Inflammatory macrophage treated with lipopolysaccharide for 4 hours (primary cell): ENCODE results near the gene PRR14.
"Not testable (repeated sequence)": the region's sequence is repeated elsewhere in the genome, so short reads cannot be mapped to it uniquely, and the experiment has no call there.

Source experiments
- DNase-seq: peaks from one replicate; pipeline ENCODE4 v3.0.0-alpha.2; 2020

The PRR14 gene

GRCh38 chr16:30650369-30651123 lies at the start of gene PRR14:
Gene PRR14 (plus strand): TSS chr16:30650960. CDS start chr16:30651646, 686 bp downstream.
- peak; percentile 100 for DNase-seq

DNA sequence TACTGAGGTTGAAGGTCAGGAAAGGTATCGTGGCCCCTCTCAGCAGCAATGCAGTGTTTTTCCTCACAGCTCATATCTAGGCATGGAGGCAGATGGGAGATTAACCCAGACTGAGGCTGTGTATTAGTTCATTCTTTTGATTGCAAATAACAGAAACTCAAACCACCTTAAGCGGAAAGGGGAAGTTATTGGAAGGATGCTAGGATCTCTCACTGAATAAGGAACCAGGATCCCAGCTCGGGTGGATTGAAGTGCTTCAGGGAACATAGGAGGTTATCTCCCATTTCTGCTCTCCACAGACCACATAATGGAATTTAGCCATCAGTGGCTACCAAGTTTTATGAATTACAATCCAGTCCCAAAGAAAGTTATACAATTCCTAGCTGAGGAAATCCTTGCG lies 48.8 kb upstream of the PRR14 start:
- DNase-seq: peak; percentile 58

GRCh38 chr16:30602616-30603277 lies 48.0 kb upstream of the PRR14 start:
- DNase-seq: peak; percentile 68

- no peak for DNase-seq
Observed at GRCh38 chr16:30603945-30604315, 46.8 kb upstream of the PRR14 start.

DNA sequence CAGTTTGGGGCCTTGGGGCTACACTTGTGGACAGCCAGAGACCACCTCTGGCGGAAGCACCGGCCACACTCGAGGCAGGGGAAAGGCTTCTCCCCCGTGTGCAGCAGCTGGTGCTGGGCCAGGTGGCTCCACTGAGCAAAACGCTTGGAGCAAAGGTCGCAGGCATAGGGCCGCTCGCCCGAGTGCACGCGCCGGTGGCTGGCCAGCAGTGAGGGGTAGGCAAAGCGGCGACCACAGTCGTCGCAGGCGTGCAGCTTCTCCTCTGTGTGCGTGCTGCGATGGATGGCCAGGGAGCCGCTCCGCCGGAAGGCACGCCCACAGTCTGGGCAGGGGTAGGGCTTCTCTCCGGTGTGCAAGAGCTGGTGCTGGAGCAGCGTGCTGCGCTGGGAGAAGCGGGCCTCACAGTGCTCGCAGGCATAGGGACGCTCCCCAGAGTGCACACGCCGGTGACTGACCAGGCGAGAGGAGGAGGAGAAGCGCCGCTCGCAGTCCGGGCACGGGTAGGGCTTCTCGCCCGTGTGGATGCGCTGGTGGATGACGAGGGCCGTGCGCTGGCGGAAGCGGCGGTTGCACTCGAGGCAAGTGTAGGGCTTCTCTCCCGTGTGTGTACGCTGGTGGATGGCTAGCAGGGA lies 46.3 kb upstream of the PRR14 start:
- no peak for DNase-seq

DNA sequence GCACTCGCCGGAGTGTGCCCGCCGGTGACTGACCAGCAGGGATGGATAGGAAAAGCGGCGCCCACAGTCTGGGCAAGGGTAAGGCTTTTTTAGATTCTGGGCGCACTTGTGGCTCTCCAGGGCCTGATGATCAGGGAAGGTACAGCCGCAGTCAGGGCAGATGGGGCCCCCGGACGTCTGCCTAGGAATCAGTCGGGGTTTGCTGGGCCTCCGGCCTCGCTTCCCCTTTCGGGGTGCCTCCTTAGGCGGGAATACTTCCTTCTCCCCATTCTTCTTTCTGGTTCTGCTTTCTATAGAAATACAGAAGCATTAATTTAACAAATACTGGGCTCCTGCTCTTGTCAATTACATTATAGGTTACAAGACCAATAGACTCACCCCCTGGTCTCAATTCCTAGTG lies 45.6 kb upstream of the PRR14 start:
- peak; percentile 51 for DNase-seq

DNA sequence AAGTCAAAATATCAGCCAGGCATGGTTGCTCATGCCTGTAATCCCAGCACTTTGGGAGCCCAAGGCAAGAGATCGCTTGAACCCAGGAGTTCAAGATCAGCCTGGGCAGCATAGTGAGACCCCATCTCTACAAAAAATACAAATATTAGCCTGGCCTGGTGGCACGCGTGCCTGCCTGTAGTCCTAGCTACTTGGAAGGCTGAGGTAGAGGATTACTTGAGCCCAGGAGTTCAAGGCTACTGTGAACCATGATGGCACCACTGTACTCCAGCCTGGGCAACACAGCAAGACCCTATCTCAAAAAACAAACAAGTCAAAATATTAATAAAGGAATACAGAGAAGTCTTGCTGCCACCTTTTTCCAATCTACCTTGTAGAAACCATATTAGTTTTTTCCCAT lies 44.8 kb upstream of the PRR14 start:
- DNase-seq: no peak

- no peak for DNase-seq
Observed at GRCh38 chr16:30609002-30609925, 41.5 kb upstream of the PRR14 start.

- peak; percentile 96 for DNase-seq
Observed at GRCh38 chr16:30609926-30610839, 40.6 kb upstream of the PRR14 start, which contains the start of gene ZNF689. Gene ZNF689 (minus strand): TSS chr16:30610389. CDS start chr16:30610041, 348 bp downstream.

DNA sequence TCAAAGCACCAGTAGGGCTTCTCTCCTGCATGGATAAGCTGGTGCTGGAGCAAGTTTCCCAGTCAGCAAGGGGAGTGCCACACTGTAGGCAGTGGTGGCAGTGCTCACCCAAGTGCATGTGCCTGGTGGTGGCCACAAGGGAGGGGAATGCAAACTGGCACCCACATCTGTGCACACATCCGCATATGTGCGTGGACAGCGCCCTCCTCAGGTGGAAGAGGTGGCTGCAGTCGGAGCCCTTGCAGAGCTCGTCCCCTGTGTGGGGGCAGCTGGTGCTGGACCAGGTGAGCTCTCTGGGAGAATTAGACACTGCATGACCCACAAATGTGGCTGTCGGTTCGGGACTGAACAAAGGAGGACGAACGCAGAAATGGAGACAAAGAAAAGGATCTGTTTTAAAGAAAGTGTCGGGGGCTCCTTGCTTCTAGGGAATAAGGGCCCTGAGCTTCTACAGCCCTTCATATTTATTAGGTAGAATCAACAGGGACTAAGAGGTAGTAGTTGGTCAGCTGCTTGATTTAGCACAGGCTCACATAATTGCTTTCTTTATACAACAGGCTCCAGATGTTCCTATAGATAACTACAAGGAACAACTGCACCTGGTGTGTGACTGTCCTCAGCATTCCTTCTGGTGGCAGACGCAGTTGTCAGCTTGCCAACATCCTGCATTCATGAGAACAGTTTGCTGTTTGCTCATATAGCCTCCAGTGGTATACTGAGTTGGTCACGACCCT lies 35.2 kb upstream of the PRR14 start:
- peak; percentile 72 for DNase-seq

DNA sequence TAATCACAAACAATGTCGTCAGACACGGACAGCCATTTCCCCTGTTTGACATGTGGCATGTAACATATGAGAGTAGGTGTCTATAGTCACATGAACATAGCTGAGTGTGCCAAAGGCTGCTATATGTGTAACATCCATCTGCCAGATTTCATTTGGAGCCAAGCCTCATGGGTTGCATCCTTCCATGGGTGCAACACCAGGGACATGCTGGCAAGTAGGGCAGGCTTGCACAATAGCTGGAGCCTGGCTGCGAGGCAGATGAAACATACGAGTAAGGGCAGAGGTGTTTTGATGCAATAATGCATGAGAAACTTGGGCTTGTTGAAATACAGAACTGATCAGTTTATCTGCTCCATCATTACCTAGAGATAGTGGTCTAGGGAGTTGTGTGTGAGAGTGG lies 31.6 kb upstream of the PRR14 start:
- DNase-seq: peak; percentile 25

GRCh38 chr16:30619638-30620037 lies 31.1 kb upstream of the PRR14 start:
- no peak for DNase-seq

GRCh38 chr16:30620169-30620568 lies 30.6 kb upstream of the PRR14 start:
- DNase-seq: no peak

DNA sequence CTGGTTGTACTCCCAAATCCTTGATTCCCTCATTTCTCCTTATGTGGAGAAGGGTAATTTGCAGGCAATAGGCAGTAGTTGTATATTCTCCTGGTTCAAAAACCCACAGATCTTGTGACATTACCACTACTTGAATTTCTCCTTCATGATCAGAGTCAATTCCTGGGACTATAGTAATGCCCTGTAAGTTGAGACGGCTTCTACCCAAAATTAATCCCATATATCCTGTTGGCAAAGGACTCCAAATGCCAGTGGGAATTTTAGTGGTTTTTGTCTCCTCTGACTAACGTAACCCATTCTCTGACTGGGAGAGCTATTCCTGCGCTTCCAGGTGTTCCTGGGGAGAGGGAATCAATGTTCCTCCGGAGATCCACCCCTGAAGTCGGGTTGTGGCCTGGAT lies 29.0 kb upstream of the PRR14 start:
- no peak for DNase-seq

DNA sequence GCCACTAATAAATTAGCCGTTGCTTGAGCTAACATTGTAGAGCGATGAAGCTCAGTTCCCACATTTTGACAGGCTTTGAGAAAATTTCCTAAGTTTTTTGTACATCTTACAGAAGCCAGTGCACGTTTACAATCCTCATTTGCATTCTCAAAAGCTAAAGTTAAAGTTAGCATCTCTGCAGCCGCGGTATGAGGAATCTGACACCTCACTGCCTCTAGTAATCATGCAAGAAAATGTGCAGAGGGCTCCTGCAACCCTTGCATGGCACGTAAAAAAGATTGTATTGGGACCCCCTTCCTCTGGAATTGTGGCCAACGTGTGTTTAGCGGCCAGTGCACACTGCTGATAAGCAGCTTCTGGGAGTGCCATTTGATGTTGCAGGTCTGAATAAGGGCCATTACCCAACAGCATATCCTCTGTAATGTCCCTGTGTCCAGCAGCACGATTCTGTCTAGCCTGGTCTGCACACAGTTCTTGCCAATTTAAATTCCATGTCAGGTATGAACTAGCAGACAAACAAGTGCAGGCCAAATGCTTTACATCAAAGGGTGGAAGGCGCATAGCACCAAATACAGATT lies 28.2 kb upstream of the PRR14 start:
- no peak for DNase-seq

DNA sequence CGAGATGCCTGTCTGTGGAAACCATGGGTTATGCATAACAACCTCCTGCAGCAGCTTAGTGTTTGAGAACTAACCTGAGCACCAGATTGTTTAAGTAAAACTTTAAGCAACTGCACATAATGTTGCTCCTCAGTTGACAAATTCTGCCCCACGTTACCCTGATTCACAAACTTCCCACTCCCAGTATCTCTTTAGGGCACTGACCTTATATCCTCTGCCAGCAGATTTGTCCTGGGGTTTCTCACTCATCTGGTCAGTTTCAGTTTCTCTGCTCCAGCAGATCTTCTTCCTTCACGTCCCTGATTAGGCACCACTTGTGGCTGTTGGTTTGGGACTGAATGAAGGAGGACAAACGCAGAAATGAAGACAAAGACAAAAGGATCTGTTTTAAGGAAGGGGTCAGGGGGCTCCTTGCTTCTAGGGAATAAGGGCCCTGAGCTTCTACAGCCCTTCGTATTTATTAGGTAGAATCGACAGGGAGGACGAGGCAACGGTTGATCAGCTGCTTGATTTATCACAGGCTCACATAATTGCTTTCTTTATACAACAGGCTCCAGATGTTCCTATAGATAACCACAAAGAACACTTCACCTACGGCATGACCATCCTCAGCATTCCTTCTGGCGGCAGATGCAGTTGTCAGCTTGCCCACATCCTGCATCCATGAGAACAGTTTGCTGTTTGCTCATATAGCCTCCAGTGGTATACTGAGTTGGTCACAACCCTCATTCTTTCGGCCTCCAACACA lies 27.1 kb upstream of the PRR14 start:
- peak; percentile 74 for DNase-seq

GRCh38 chr16:30626236-30626635 lies 24.5 kb upstream of the PRR14 start:
- no peak for DNase-seq

DNA sequence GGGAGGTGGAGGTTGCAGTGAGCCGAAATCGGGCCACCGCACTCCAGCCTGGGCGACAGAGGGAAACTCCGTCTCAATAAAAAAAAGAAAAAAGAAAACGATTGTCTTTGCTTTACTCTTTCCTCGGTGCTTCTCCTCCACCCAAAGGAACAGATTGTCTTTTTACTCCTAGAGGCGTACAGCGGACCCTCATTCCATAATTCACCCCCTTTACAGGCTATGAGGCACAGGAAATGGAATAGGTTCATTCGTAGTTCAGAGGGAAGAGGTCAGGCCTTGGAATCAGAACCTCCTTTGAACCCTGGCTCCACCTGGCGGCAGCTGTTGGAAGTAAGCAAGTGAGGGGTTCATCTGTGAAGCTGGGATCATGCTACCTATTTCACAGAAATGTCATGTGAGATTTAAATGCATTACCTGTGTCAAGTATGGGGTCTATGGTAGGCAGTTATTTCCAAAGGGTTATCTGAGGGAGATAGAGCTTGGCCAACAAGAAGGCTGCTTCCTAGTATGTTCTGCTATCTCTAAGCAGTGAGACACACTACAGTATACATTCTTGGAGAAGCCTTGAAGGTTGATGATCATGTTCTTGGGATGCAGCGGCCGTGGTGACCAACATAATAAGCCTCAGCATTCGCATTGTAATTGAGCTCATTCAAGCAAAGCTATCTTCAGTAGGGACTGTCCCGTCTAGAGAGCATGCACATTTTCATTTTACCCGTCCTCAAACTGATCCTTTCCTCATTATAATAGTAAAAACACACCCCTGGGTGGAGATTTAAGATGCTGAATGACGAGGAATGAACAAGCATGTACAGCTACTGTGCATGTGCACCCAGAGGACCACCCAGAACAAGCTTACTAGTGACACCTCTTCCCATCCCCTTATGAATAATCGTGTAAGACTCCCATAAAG lies 21.9 kb upstream of the PRR14 start:
- DNase-seq: peak; percentile 79

DNA sequence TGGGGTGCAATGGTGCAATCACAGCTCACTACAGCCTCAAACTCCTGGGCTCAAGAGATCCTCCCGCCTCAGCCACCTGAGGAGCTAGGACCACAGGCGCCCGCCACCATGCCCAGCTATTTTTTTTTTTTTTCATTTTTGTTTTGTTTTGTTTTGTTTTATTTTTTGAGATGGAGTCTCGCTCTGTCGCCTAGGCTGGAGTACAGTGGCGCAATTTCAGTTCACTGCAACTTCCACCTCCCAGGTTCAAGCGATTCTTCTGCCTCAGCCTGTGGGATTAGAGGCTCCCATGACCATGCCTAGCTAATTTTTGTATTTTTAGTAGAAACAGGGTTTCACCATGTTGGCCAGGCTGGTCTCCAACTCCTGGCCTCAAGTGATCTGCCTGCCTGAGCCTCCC lies 18.3 kb upstream of the PRR14 start:
- DNase-seq: not testable (repeated sequence)
